HG03575 (cell line): Measurements from ENCODE around the gene CYBB.
"Not testable (repeated sequence)": the region's sequence is repeated elsewhere in the genome, so short reads cannot be mapped to it uniquely, and the experiment has no call there.

Source experiments
- ATAC-seq: cut with Tn5 transposase; IDR thresholded peaks from one replicate; pipeline ENCODE4 v1.9.1; 2021; ENCODE audit not compliant: unreplicated experiment, insufficient number of reproducible peaks, low FRiP score; ENCODE audit errors: extremely low read depth

The CYBB gene

DNA sequence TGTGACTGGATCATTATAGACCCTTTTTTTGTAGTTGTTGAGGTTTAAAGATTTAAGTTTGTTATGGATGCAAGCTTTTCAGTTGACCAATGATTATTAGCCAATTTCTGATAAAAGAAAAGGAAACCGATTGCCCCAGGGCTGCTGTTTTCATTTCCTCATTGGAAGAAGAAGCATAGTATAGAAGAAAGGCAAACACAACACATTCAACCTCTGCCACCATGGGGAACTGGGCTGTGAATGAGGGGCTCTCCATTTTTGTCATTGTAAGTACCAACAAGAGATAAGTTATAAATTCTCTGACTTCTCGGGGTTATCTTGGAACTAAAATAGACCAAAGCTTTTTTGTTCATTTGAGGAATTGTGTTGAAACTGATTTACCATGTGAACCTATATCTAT lies at the start of gene CYBB:
TSS of gene CYBB (plus strand) at position 203 of the 400 bp plus-strand sequence. CDS start at position 222, 19 bp downstream.
- no peak for ATAC-seq

DNA sequence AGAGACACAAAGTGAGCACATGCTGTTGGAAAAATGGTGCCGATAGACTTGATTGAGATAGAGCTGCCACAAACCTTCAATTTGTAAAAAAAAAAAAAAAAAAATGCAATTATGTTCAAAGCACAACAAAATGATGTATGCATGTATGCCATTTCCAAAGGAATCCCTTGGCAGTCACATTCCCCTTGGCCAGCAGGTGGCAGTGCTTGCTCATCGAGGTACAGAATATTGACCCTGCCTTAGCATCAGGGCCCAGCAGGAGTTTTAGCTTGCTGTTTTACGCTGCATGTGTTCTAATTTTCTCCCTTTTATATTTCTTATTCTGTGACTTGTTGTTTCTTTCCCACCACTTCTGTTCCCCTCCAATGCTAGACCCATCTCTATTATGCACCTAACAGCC lies 34.5 kb upstream of the CYBB start:
- no peak for ATAC-seq

DNA sequence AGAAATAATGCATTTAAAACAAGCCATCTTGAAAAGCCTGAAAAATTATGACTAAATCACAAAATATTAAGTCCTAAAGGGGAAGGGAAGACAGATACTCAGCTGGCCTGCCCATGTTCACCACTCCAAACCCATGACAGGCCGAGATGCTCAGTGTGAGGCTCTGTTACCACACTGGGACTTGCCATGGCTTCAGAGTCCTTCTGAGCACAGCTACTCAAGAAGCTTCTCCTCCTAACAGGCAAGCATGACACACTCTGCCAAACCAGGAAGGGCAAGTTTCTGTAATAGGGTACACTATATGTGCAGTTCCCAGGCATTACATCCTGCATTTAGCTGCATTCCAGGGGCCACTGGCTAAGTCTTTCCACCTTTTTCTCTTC lies 34.0 kb upstream of the CYBB start:
- ATAC-seq = peak; percentile 7

DNA sequence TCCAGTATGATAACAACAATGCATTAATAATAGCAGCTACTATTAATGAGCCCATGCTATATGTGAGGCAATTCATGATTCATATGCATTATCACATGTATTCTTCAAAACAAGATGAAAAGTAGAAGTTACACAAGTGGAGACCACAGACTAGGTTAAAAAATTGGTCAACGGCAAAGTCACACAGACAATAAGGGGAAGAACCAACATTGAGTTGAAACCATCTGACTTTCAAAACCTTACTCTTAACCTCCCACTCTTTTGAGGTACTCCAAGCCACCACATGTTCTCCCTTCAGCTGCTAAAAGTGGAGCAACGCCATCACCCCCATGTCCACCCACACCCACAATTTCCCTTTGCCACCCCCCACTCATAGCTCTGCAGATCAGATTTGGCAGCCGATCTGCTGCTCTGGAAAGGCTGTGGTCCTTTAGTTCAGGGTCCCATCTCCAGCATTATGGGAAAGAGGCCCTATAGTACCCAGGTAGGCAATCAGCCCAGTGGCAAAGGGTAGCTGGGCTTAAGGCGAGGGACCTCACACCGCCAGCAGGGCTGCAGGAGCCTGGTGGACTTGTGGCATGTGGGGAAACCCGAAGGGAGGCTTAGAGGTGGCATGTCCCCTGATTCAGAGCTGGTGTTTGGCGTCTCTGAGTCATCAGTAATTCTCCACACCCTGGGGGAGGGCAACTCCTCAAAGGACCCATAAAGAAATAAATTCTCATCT lies 33.5 kb upstream of the CYBB start:
- ATAC-seq = peak; percentile 81

DNA sequence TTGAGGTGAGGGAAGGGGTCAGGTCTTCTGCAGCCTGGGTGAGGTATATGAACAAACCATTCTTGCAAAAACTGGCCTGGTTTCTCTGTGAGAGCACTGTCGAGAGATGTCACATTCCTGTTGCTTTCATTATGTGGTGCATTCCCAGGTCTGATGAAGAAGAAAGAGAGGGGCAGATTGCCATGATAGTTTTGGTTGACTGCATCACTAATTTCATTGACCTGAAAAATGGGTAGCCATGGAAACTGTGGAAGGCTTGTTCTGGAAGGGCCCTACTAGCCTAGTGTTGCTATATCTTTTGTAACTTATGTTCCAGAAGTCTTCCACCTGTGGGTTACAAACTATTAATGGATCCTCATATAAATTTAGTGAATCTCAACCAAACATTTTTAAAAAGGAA lies 32.9 kb upstream of the CYBB start:
- ATAC-seq = no peak

DNA sequence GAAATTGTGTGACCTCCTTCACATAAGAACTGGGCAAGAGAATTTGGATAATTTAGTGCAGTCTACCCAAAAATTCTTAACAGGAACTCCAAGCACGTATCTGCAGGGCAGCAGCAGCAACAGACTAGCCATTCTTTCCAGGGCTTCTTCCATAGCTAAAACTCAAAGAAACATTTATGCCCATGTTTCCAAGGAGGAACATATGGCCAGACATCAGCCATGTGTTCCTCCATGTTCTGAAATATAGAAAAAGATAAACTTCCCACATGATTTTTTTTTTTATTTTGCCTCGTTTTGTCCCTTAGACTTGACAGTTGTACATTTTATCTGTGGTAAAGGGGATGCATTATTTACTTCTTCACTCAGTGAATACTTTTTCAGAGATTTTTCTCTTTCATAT lies 27.6 kb upstream of the CYBB start:
- ATAC-seq = no peak

DNA sequence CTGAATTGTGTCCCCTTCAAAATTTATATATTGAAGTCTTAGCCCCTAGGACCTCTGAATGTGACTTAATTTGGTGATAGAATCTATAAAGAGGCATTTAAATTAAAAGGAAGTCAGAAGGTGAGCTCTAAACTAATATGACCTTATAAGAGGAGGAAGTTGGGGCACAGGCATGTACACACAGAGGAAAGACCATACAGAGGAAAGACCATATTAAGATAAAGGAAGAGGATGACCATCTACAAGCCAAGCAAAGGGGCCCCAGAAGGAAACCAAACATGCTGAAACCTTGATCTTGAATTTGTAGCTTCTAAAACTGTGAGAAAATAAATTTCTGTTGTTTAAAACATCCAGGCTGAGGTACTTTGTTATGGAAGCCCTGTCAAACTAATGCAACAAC lies 26.9 kb upstream of the CYBB start:
- ATAC-seq = no peak

DNA sequence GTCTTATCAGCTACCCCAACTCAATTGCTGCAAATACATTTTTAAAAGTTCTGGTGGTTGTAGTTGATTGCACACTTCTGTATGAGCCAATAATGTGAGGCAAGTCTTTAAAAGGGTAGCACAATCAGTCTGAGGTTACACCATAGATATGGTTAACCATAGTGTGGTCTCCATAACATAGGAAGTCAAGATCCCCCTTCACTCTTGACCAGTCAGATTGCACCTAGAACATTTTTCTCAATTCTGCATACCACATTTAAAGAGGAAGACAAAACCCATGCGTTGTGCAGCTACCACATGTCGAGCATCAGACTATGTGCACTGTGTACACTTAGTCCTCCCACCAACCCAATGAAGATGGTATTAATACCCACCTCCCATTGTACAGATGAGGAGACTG lies 26.5 kb upstream of the CYBB start:
- ATAC-seq = no peak

DNA sequence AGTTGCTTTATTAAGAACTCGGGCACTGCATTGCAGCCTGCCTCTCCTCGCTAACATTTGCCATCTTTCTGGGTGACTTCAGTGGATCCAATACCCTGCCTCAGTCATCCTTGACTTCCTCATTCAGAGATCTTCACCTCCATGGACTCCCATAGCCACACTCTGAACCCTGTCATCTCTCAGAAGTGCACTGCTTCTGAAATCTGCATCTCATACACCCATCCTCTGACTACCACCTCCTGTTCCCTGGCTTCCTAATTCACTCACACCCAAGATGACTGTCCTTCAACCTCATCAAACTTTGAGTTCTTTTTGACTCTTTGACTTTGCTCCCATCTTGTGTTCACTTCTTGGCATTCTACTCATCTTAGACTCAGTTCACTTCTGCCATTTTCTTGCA lies 25.3 kb upstream of the CYBB start:
- ATAC-seq = no peak

DNA sequence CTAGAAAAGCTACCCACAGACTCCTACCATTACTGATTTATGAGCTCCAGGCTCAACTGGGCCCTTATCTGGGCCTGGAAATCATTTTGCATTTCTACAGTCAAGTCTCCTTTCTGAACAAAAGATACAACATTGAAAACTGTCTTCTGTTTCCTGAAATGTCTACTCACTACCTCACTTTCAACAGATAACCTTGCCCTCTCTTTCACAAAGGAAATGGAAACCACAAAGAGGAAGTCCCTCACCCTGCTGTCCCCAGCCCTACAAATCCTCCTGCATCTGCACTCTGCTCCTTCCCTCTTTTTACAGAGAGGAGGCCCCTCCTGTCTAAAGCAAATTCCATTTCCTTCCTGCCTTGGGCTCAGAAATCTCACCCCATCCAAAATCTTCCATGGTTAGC lies 24.8 kb upstream of the CYBB start:
- ATAC-seq = peak; percentile 93

DNA sequence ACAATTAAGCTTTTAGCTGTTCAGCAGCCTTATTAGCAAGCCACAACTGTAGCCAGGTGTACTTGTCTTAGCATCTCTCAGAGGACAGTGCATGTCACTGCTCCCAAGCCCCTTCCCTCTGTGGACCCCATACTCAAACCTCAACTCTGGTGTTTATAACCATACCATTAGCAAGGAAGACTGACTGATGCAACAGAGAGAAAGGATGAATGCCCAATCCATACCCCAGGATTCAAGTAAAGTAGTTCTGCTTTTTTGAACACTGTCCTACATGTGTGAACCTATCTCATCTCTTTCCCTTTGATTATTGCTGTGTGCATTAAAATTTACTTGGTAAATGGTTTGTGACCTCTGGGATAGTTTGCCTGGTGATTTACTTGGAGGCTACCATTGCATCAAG lies 22.8 kb upstream of the CYBB start:
- no peak for ATAC-seq

DNA sequence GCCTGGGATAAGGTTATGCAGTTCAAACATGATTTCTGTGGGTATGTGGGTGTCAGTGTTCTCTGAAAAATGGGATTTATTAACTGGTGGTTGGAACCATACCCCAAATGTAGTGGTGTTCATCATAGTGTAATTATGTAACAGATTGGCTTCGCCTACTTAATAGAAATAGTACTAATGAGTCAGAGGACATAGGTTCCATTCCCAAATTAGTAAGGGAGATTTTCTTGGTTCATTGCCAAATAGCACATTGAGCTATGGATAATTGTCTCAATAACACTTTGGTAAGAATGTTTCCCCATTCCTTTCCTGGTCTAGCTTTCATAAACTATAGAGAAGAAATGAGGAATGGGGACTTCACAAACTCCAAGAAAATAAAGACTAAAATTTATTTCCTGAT lies 20.5 kb upstream of the CYBB start:
- no peak for ATAC-seq

DNA sequence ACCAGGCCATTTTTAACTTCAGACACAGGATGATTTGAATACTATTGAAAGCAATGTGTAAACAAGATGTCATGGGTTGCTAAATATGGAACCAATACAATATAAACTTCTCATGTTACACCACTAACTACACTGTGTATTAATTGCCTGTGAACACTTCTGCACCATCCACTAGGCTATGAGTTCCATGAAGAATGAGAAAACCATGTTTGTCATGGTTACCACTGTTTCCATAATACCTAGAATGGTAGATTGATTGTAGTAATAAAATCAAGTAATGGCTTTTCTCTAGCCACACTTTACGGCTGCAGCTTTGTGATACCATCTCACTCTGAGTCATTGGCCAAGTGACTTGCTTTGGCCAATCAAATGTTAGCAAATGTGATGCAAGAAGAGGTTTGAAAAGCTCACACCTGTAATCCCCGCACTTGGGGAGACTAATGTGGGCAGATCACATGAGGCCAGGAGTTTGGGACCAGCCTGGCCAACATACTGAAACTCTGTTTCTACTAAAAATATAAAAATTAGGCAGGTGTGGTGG lies 19.9 kb upstream of the CYBB start:
- ATAC-seq = no peak

DNA sequence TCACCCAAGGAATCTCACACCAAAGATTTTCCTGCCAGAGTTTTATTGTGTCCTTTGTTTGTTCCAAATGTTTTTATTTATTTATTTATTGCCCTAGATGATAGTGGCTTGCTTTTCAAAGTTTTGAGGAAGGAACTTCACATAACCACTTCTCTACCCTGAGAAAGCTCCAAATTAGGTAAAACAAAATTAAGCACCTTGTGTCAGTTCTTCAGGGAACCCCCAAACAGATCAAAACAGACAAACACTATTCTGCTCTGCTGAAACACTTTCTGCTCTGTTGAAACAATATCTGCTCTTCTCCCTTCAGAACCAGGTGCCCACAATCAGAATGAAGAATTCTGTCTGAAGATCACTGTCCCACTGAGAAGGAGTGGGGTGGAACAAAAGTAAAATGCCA lies 16.5 kb upstream of the CYBB start:
- ATAC-seq = no peak

DNA sequence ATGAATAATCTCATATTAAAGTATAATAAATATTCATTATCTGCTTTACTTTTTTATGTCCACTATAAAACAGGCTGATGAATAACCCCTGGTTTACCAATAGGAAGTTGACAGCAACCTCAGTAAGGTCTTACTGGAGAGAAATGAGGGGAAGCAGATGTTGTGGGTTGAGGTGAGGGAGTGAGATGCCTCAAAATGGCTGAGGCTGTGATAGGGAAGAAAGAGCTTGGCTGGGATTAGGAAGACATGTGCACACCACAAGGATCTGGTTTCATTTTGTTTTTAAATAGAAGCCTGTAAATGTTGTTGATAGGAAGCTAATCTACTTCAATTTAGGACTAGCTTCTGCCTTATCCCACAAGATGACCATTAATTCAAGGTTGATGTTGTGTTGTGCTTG lies 14.4 kb upstream of the CYBB start:
- no peak for ATAC-seq

DNA sequence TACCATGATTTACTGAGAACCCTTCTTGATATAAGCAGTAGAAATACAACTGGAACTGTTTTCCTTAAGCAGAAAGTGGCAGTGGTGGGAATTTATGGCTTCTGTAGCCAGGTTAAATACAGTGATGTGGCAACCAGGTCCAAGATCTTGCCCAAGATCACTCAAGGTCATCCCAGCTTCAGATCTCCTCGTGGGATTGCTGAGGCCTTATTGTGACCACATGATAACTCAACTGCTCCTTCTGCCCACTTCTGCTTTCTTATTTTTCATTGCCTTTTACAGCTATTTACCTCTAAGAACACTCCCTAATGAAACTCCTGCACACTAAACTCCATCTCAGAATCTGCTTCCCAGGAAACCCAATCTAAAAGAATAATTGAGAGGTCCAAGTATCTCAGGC lies 12.4 kb upstream of the CYBB start:
- no peak for ATAC-seq

DNA sequence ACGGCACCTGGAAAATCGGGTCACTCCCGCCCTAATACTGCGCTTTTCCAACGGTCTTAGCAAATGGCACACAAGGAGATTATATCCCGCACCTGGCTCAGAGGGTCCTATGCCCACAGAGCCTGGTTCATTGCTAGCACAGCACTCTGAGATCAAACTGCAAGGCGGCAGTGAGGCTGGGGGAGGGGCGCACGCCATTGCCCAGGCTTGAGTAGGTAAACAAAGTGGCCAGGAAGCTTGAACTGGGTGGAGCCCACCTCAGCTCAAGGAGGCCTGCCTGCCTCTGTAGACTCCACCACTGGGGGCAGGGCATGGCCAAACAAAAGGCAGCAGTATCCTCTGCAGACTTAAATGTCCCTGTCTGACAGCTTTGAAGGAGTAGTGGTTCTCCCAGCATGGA lies 11.0 kb upstream of the CYBB start:
- ATAC-seq = not testable (repeated sequence)

DNA sequence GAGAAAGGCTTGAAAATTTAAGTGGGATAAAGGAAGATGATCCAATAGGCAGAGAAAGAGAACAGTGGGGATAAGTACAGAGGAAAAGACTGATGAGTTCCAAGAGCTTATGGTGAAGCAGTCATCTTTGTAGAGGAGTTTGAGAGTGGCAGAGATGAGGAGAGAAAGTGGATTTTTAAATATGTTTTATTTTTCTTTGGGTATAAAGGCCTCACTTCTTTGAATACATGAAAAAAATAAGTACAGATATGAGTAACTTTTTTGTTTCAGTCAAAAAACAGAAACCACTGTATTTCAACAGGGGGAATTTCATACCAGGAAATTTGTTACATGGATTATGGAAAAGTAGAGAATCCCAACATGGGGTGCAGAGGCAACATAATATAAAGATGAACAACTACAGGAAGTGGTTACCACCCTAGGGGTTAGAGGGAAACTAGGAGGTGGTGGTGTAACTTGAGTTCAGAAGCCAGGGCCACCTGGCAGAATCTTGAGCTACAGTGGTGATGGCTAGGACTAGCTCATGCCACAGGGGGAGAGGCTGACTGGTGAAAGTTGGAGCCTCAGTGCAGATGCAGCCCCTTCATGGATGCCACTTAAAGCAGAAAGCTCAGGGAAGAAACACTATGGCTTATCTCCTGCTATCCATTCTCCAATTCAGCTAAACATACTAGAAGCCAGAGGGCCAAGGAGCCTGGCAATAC lies 3.4 kb upstream of the CYBB start:
- ATAC-seq = peak; percentile 39

DNA sequence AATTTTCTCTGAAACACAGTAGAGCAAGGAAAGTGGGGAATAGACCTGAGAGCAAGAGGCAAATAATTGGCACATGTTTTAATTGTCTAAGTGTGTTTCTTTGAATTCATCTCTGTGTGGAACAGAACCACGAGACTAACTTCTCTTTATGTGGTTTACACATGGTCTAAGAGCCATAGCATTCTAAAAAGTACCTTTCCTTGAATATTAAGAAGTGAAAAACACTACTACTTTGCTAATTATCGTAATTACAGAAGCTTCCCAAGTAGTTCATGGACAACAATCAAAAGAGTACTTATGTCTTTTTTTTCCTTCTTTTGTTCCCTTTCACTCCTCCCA lies 2.9 kb upstream of the CYBB start:
- ATAC-seq = no peak

DNA sequence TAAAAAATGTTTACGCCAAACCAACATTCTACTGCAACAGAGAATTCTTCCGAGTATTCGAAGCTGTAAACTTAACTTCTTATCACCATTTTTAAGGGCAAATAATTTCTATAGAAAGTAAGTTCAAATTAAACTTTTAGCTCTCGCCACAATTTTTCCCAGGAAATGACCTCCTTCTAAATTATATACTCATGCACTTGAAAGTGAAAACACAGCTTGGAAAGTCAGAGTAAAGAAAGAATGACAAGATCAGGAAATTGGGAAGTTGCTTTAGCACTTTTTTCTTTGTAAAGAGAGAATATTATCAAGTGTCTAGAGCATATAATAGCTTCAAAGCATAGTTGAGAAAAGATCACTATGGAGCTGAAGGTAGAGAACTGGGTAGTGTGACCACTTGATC lies 1.2 kb downstream of the CYBB start:
- no peak for ATAC-seq

DNA sequence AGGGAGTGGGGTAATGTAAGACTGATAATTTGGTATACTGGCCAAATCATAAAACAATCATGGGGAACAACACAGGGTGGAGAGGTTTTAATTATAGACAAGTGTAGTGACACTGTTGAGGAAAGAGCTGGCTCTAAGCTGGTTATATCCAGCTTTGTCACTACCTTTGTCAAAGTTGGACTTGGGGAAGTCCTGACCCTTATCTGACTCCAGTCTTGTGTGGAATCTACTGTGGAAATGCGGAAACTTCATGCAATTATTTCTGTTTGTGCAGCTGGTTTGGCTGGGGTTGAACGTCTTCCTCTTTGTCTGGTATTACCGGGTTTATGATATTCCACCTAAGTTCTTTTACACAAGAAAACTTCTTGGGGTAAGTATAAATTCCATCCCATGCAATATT lies 2.0 kb downstream of the CYBB start:
- no peak for ATAC-seq
